Amygdala (tissue), 56 donors: ENCODE data around the gene IER3.
"Not testable (repeated sequence)": the region's sequence is repeated elsewhere in the genome, so short reads cannot be mapped to it uniquely, and the experiment has no call there.

ENCODE experiments used
- DNase-seq, 56 donors: peaks; one replicate each; lab custom pipeline; 2025; lab: John Stamatoyannopoulos, UW

Gene IER3

DNA sequence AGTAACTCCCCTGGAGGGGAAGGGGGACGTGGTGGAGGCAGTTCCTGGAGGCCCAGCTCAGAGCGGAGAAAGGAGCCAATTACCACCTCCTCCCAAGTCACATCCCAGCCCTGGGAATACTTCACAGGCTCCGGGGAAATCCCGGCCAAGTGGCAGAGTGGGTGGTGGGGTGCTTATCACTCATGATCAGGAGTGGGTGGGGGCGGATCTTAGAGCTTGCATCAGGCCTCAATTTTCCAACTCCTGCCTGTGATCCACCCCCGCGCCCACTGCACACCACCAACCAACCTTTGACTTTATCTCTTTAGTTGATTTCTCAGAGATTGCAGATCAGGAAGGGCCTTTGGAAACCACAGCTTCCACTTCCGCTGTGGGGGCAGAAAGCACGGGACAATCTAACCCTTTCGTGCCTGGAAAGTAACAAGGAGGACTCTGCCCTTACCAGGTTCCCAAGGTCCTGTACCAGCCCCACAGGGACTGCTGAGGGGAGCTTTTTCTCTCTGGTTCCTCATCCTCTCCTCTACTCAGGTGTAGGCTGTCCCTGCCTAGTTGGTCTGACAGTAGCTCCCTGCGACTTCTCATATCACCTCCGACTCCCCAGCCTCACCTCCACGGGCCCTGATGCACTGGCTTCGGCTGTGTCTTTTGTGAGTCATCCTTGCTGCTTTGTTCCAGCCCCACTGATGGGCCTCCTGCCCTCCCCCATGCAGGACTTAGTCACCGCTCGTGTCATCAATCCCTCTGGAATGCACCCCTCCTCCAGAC is 24.9 kb upstream of the IER3 start:
- peak in 19 of 56 donors; percentile 3 to 59 (median 22) for DNase-seq

DNA sequence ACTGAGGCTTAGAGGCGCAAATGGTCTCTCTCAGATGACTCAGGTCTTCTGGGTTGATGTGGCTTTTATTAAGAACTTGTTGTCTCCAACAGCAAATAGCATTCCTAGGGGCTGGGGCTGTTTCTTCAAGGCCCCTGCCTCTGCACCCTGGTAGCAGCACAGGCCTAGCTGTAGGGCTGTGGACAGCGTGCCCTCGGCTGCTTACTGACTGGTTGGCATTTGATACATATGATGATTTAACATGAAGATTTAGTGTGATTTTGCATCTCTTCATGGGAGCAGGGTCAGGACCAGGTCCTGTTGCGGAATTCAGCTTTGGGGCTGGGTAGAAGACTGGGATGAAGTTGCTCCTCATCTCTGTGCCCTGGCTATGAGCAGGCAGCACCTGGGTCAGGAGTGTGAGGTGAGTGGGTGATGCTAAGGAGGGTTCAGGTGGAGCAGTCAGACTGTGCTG is 24.3 kb upstream of the IER3 start:
- no peak for DNase-seq

GRCh38 chr6:30767944-30768301 is 23.6 kb upstream of the IER3 start:
- DNase-seq, result no peak

DNA sequence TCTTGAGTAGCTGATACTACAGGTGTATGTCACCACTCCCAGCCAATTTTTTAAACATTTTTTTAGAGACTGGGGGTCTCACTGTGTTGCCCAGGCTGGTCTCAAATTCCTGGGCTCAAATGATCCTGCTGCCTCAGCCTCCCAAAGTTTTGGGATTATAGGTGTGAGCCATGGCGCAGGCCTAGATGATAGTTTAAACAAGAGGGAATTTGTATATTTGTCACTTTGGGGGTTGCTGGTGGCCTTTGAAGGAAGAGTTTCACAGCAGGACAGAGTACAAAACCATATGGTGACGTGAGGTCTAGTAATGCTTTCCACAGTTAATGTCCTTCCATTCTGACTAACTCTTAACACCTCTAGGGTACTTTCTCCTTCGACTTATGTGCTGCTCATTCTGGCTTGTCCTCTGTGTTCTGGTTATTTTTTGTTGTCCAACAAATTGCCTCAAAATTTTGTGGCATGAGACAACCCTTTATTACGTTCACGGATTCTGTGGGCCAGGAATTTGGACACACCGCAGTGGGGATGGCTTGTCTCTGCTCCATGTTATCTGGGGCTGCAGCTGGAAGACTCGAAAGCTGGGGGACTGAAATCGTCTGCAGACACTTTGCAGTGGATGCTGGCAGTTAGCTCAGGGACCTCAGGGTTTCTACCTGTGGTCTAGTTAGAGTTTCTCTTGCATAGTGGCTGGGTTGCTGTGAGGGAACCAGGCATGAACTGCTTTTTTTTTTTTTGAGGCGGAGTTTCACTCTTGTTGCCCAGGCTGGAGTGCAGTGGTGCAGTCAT is 23.0 kb upstream of the IER3 start:
- no peak for DNase-seq

DNA sequence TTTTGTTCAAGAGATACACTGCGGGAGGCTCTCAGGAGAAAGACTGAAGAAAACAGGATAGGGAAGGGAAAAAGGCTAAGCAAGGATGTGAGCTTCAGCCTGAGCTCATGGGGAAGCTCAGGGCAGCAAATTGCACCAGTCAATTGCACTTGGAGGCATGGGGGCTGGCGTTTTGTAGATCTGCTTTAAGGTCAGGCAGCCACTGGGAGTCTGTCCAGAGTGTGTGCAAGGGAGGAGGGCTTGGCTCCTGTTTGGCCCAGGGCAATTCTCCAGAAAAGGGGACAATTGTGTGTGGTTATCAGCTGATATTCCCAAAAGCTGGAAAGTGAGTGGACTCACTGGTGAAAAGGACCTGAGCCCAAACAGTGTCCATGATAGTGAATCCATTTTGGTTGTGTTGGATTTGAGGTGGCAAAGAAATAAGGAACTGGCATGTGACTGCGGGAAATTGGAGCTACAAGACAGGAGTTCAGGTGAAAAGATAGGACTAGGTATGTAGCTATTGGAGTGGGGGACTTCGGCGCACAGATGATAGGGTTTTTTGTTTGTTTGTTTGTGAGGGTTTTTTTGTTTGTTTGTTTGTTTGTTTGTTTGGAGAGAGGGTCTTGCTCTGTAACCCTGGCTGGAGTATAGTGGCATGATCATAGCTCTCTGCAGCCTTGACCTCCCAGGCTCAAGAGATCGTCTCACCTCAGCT is 22.3 kb upstream of the IER3 start:
- DNase-seq, result no peak

- DNase-seq, result not testable (repeated sequence)
Measured at GRCh38 chr6:30765495-30765894, 21.1 kb upstream of the IER3 start.

DNA sequence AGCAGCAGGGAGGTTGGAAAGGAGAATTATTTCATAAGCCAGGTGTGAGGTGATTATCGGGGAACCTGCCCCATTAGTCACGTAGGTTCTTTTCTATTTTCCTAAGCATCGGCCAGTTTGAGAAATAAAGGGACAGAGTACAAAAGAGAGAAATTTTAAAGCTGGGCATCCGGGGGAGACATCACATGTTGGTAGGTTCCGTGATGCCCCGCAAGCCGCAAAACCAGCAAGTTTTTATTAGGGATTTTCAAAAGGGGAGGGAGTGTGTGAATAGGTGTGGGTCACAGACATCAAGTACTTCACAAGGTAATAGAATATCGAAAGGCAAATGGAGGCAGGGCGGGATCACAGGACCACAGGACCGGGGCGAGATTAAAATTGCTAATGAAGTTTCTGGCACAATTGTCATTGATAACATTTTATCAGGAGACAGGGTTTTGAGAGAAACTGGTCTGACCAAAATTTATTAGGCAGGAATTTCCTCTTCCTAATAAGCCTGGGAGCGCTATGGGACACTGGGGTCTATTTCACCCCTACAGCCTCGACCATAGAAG is 20.2 kb upstream of the IER3 start:
- DNase-seq, result not testable (repeated sequence)

GRCh38 chr6:30763618-30764489 is 19.5 kb upstream of the IER3 start:
- no peak for DNase-seq

DNA sequence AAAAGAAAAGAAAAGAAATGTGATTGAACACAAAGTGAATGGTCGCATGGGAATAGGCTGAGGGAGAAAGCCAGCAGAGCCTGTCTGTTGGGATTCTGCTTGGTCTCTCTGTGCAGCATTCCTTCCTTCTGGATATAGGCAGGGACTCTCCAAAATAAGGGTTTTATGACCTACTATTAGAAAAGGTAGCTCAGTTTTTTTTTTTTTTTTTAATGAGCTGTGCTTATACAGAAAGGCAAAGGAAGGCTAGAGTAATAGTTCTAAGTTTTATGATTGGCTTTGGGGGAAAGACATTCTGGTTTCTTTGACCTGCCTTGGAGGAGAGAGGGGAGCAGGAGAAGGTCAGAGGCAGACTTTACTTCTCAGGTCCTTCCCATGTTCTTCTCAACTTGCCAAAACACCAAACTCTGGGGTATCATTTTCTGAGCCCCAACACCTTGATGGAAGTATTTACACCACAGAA is 18.8 kb upstream of the IER3 start:
- no peak for DNase-seq

DNA sequence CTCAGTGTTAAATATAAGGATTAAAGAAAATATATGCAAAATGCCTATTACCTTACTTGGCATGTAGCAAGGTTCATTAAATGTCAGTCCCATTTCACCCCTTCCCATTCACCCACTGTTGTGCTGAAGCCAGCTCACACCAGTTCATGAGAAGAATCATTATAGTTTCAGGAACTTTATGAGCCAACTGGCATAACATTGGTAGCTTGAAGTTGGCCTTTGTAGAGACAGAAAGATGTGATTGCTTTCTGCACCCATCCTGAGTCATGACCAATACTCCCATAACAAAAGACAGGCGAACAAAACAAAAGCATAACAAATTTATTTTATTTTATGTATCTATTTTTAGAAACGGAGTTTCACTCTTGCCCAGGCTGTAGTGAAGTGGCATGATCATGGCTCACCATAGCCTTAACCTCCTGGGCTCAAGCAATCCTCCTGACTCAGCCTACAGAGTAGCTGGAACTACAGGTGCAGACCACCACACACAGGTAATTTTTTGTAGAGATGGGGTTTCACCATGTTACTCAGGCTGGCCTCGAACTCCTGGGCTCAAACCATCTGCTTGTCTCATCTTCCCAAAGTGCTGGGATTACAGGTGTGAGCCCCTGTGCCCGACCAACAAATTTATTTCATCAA is 17.6 kb upstream of the IER3 start:
- no peak for DNase-seq

GRCh38 chr6:30760549-30760948 is 16.2 kb upstream of the IER3 start:
- DNase-seq, result no peak

DNA sequence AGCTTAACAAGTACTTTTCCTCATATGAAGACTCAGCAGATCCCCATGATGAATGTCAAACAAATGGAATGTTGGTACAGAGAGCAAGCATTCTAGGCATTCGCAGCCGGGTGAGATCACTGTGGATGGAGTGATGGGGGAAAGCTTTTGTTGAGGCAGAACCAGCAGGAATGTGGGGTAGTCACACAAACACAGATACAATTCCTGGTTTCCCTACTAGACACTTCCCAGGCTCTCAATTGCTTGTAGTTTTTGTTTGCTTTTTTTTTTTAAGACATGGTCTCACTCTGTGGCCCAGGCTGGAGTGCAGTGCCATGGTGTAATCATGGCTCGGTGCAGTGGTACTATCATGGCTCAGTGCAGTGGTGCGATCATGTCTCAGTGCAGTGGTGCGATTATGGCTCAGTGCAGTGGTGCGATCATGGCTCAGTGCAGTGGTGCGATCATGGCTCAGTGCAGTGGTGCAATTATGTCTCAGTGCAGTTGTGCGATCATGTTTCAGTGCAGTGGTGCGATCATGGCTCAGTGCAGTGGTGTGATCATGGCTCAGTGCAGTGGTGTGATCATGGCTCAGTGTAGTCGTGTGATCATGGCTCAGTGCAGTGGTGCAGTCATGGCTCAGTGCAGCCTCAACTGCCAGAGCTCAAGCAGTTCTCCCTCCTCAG is 15.4 kb upstream of the IER3 start:
- no peak for DNase-seq

DNA sequence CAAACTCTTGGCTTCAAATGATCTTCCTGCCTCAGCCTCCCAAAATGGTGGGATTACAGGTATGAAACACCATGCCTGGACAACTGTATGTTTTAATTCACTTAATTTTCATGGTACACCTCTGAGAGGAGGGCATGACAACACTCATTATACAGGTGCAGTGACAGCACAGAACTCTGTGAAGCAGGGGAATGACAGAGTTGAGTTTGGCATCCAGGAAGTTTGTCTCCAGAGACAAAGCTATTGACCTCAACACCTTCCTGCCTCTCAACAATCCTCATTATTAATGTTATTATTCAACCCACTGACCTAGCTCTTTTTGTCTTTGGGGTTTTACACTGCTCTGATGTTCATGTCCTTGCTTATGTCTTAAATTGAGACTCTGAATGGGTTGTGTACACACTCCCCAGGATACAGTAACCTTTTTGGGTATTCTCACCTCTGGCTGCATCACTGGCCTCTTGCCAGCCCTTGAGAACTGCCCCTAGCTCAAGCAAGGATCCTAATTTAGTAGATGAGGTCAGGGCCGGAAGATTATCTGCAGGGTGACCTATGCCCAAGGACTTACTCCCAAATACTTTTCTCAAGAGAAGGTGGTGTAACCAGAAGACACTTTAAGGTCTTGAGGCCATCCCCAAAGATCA is 13.0 kb upstream of the IER3 start:
- DNase-seq, result no peak

GRCh38 chr6:30756405-30757003 is 12.2 kb upstream of the IER3 start:
- DNase-seq, result not testable (repeated sequence)

DNA sequence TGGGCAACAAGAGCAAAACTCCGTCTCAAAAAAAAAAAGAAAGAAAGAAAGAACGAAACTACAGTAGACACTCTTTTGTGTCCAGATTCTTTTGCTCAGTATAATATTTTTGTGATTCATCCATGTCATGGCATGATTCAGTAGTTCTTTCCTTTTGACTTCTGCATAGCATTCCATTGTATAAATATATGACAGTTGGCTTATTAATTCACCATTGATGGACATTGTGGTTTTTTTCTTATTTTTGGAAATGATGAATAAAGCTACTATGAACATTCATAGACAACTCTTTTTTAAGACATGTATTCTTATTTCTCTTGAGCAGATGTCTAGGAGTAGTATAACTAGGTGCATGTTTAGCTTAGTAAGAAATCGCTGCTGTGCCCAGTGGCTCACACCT is 10.3 kb upstream of the IER3 start:
- no peak for DNase-seq

- DNase-seq, result peak in 32 of 56 donors; percentile 3 to 60 (median 22)
Measured at GRCh38 chr6:30752157-30752927, 8.0 kb upstream of the IER3 start.

- no peak for DNase-seq
Measured at GRCh38 chr6:30750379-30750668, 6.0 kb upstream of the IER3 start.
